Cerebellar nuclear complex (tissue), 1 donor: ENCODE data around the gene TWIST1.

Experiments used
- DNase-seq, 2 experiments: peaks; one replicate each; lab custom pipeline; 2025; lab: John Stamatoyannopoulos, UW

TWIST1 gene

GRCh38 chr7:19094598-19095352 is 22.7 kb downstream of the TWIST1 start:
- no peak for DNase-seq

DNA sequence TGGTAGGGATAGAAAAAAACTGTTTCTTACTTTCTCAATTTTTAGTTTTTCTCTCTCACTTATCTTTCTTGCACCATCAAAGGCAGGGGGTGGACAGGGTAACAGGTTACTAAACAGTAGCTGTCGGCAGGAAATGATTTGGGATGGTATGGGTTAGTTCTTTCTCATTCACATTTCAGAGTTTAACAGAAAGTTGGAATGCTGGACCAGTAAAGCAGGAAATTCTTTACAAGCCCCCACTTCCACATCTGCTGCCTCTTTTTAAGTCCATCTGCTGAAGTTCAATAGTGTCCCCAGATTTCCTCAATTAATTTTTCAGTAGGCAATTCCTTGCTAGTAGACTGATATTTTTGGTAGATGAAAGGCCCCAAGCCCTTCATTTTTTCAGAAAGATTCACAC is 23.3 kb downstream of the TWIST1 start:
- no peak for DNase-seq

- no peak for DNase-seq
These were observed 25.8 kb downstream of the TWIST1 start for GRCh38 chr7:19091550-19092200.

DNA sequence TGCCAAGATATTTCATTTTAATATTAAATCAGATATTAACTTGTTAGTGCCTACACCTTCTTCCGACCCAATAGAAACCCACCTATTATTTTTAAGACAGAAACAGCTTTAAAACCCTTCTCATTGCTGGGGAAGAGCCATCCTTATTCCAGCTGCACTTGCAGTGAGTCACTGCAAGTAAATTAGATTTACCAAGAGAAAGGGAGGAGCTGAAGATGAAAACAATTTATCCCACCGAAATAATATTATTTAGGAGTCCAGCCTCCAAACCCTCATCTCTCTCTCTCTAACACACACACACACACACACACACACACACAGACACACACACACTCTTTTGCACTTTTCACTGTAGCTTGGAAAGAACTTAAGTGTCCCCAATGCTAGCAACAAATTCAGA is 26.9 kb downstream of the TWIST1 start:
- no peak for DNase-seq

DNA sequence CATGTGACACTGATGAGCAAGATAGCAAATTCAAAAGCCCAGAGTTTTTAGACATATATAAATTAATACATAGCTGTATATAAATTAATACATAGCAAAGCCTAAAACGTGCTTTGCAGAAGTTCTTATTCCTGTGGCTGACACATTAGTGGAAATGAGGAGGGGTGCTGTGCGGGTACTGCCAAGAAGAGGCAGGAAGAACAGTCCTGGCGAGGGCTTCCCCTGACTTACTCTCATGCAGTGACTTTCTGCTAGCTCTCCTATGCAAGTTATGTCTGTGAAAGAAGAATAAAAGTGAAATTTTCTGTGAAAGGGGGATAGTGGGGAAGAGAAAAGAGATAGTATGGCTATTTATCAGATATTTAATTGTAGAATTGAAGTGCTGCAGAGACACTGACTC is 27.6 kb downstream of the TWIST1 start:
- no peak for DNase-seq

DNA sequence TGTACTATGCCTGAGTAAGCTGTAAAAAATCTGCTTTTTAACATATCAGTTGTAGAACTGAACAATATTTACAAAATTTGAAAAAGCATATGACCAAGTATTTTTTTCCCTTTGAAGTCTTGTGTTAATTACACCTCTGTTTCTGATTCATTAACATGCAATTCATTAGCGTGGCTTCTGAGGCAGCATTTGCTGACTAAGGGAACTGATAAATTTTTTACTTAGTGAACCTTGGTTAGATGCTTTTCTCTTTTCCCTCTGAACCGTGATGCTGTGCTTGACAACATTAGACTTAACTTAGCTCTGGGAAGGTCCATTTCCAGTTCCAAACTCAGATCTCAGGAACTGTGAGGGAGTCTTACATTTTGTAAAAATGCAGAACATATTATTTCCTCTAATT is 28.1 kb downstream of the TWIST1 start:
- DNase-seq, result no peak

DNA sequence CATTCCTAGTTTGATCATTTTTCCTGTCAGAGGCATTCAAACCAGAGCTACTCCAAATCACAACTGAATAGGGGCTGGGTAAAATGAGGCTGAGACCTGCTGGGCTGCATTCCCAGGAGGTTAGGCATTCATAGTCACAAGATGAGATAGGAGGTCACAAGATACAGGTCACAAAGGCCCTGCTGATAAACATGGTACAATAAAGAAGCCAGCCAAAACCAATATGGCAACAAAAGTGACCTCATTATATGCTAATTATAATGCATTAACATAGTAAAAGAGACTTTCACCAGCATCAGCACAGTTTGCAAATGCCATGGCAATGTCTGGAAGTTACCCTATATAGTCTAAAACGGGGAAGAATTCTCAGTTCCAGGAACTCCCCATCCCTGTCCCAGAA is 37.3 kb downstream of the TWIST1 start:
- DNase-seq, result no peak

DNA sequence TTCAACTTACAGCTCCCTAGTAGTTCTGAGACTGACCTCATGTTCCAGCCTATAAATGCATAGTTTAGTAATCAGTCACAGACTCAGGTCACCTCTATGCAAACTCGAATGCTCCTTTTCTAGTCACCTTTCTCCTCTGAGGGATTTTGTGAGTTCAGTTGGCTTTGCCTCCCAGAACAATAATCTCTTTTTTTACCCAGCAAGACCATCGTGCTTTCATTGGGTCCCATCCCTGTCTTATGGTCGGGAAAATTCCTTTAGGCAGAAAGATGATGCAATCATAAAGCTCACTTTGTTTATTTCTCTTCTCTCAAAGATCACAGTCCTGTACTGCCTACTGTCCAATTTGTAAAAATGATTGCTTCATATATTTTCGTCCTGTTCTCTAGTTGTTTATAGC is 38.4 kb downstream of the TWIST1 start:
- DNase-seq, result no peak

GRCh38 chr7:19069842-19070241 is 47.6 kb downstream of the TWIST1 start:
- DNase-seq, result no peak

DNA sequence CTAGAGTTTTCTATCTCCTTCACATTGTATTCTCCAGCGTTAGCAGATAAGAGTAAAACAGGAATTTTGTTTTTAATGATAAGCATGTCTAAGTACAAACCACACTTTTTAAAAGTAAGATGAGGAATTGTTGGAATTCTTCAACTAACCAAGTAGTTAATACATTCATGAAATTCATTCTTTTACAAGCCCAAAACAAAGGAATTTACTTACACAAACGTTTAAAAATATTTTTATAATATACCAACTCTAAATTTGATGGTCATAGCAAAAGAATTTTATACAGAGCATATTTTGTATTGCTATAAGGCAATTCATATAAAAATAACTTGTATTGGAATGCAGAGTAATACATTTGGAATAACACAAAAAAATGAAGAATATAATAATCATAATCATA is 51.3 kb downstream of the TWIST1 start:
- DNase-seq, result no peak
